GM21528 (cell line): Measurements from ENCODE around the gene NUP37.
A peak's percentile ranks its signal among the peaks of the same experiment; 100 is the strongest.
"Not testable (repeated sequence)": the region's sequence is repeated elsewhere in the genome, so short reads cannot be mapped to it uniquely, and the experiment has no call there.

Source experiments
- ATAC-seq: cut with Tn5 transposase; IDR thresholded peaks from one replicate; pipeline ENCODE4 v1.9.1; 2021; ENCODE audit warnings: mild to moderate bottlenecking, moderate library complexity; ENCODE audit not compliant: unreplicated experiment, low FRiP score

The NUP37 gene

DNA sequence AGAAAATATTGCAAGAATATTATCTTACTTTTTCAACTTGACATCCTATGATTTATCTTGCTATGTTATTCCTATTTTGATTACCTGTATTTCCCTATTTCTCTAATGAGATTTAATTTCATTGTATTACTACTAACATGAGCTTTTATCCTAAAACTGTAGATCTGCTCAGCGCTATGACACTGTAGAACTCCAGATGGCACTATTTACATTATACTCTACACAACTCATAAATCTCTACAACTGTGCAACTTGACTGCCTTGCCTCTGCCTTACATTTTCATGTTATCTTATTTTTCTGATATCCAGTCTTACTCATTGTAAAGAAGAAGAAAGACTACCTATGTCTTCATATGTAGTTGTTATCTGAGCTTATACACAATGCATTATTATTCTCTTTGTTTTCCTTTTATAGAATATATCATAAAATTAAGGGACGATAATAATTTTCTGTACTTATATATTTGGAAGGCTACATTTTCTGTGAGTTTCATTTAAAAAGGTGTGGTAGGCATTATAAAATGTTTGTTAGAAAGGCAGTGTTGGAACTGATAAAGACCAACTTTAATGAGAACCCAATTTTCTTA is 24.1 kb downstream of the NUP37 start:
- no peak for ATAC-seq

DNA sequence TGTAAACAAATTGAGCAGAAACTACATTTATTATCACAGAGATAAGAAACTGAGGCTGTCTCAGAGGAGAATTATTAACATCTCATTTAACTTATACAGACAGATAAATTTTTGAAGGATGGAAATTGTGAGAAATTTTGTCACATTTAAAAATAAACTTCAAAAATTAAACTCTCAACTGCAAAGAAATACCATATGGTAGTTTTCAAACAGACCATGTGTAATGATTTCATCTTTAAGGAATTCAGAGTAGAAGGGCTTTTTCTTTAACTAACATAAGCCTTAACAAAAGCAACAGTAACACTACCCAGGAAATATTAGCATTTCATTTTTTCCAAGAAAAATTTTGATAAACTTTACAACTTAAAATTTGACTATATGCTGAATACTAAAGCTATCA is 26.6 kb downstream of the NUP37 start:
- ATAC-seq, result no peak

DNA sequence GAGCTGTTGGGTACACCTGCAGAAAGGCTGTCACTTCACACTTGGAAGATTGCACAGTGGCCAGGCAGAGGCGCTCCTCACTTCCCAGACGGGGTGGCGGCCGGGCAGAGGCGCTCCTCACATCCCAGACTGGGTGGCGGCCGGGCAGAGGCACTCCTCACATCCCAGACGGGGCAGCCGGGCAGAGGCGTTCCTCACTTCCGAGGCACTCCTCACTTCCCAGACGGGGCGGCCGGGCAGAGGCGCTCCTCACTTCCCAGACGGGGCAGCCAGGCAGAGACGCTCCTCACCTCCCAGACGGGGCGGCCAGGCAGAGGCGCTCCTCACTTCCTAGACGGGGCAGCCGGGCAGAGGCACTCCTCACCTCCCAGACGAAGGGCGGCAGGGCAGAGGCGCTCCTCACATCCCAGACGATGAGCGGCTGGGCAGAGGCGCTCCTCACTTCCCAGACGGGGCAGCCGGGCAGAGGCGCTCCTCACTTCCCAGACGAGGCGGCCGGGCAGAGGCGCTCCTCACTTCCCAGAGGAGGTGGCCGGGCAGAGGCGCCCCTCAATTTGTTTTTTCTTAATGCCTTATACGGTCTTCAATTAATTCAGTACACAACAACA is 30.6 kb downstream of the NUP37 start:
- not testable (repeated sequence) for ATAC-seq

DNA sequence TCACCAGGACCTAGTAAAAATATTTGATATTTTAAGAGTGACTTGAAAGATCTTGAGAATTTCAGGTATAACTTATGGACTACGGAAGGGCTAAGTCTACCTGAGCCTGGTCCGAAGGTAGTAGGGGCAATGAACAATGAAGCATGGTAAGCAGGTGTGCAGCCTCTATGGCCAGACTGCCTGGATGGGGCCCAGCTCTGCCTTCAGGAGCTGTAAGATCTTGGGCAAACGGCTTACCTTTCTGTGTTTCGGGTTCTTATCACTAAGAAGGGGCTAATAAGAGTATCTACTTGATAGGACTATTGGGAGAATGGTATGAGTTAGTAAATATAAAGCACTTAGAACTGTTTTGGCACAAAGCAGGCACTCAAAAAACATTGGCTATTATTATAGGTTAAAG is 39.1 kb downstream of the NUP37 start:
- no peak for ATAC-seq

DNA sequence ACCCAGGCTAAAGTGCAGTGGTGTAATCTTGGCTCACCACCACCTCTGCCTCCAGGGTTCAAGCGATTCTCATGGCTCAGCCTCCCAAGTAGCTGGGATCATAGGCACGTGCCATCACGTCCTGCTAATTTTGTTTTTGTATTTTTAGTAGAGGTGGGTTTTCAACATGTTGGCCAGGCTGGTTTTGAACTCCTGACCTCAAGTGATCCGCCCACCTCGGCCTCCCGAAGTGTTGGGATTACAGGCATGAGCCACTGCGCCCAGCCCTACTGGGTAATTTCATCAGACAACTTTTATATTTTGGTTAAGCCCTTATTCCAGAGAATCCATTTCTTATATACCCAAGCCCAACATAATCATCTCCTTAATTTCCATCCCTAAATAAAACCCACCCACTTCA is 47.8 kb downstream of the NUP37 start:
- not testable (repeated sequence) for ATAC-seq

DNA sequence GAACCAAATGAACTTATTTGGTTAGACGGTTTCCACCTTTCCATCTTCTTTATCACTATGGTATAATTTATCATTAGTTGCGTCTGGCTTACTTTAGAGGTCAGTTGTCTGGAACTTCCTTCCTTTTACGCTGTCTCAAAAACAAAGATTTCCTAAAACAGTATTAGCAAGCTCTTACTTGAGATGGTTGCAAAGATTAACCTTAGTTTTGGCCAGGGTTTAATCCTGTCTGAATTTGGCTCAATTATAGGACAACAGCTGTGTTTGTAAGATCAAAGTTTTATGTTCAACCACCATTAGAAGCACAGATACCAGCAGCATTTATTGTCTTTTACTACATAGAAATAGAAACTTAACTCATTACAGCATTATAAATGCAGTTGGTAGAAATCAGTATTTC is 50.2 kb downstream of the NUP37 start:
- ATAC-seq, result no peak

DNA sequence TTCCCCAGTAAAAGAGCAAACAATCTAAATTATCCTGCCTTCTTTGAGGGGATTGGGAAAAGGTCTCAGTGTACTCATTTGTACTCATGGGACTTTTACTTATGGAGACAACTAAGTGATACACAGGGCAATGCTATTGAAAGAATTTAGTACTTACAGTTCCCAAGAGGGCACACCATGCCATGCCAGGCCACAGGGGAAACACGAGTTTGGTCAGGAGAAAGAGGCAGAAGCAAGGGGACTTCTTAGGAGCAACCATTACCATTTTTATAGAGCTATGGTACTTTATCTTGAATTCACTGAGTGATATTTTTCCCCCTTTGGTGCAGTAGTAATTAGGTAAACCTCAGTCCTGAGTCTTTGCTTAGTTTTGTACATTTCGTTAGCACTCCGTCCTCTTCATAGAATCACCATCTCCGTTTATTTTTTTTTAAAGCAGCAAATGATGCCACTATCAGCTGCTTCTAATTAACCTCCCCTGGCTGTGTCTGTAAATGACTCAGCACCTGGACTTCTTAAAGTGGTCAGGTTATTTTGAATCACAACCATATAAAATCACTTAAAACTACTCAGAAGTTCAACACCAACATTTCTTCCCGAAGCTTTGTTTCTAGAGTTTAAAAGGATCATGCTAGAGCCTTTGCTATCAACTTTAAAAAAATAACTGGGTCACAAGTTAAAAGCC is 52.2 kb downstream of the NUP37 start:
- ATAC-seq, result no peak

DNA sequence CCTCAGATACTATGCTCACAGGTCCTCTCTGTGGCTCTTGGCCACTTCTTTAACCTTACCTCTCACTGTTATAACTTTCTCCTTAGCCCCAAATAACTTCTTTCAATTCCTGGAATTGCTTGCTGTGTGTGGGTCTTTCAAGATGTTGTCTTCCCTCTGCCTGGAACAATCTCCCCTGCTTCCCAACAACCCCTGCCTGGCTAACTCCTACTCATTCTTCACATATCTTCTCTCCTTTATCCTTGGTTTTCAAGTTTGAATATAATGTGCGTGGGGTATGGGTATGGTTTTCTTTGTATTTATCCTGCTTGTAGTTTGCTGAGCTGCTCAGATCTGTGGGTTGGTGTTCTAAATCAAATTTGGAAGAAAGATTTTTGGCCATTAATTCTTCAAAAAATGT is 55.4 kb downstream of the NUP37 start:
- no peak for ATAC-seq

DNA sequence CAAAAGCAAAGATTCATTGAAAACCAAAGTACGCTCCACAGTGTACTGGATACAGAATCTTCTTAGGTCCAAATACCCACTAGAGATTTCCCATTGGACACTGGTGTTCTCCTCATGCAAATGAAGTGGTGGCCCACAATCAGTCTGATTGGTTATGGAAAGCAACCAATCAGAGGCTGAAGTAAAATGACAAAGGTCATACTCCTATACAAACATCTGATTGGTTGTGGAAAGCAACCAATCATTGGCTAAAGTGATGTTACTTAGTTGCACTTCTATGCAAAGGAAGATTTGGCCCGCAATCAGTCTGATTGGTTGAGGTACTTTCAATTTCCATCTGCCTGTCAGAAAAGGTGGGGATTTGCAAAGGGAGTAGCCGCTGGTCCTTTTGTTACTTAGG is 56.8 kb downstream of the NUP37 start:
- no peak for ATAC-seq

DNA sequence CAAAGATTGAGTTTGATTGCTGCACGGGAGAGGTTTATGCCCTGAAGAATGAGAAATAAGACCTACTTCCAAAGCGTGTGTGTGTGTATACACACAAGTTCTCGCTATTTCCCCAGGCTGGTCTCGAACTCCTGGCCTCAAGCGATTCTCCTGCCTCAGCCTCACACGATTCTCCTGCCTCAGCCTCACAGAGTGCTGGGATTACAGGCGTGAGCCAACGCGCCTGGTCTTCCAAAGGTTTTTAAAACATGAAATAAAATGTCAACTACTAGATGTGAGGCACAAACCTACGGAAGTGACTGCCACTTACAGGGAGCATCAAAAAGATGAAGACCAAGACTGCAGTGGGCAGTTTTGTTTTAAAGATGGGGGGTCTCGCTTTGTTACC is 57.5 kb downstream of the NUP37 start:
- ATAC-seq, result no peak

DNA sequence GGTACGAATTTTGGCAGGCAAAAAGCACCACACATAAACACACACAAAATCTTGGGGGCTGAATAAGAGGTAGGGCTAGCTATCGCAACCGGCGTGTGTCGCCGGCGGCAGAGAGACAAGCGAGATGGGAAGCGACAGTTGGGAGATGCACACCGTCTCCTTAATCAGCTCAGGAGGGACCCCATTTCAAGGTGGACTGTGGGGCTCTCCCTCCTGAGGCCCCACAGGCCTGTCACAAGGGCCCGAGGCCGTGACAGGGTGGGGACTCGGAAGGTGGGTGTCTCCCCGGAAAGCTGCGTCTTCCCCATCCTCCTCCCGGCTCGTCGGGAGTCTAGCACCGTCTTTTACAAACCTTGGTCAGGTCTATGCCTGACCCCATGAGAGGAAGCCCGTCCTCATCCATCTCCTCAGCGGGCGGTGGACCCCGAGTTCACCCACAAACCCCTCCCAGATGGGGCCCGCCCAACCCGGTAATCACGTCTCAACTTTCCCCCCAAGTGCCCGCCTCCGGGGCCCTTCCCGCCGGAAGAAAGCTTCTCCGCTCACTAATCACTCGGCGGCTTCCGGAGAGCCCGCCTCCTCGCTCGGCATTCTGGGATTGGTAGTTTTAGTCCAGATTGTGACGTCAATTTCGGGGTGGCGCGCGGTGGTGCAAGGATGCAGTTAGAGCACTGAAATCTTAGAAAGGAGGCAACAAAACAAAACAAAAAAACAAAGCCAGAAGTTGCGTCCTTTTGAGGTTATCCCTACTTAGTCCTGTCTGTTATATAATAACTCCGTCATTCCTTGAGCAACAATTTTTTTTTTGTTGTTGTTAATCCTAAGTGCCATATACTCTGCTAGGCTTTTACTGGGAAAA is 58.1 kb downstream of the NUP37 start, which contains the start of gene WASHC3:
Gene WASHC3 (minus strand): TSS at position 432 of the 859 bp plus-strand sequence. CDS start 29 bp downstream, at position 403.
- ATAC-seq, result peak; percentile 95

DNA sequence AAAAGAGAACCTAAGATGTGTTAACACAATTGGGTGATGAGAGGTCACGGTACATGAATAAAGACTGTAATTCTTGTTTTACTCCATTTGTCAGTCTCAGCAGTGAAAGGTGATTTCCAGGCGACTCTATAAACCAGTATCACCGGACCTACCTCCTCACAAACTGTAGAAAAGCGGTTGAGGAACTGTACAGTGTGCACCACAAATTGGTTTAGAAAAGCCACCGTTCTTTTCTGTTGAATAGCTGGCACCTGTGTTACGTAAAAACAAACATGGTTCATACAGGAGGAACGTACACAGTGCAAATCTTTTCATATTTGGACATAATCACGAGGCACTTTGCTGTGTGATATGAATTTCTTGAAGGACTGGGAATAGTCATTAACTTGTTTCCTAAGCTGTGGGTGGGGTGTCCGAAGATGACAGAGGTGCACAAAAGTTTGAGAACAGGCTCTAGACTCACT is 58.8 kb downstream of the NUP37 start:
- peak; percentile 37 for ATAC-seq

DNA sequence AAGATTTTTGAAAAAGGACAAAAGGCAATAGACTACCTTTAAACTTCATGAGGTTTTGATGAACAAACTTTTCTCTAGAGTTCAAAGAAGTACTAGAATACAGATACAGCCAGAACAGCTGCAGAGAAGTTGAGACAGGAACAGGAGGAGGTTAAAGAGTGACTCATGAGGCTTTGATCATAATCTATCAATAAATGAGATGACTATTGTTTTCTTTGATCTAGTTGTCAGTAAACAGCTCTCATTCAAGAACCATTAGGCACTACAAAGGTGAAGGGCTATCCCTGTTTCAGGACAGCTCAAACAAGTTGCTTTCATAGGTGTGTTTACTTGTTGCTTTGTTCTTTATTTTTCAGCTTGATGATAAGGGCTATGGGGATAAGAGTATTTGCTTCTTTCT is 60.6 kb downstream of the NUP37 start:
- no peak for ATAC-seq

DNA sequence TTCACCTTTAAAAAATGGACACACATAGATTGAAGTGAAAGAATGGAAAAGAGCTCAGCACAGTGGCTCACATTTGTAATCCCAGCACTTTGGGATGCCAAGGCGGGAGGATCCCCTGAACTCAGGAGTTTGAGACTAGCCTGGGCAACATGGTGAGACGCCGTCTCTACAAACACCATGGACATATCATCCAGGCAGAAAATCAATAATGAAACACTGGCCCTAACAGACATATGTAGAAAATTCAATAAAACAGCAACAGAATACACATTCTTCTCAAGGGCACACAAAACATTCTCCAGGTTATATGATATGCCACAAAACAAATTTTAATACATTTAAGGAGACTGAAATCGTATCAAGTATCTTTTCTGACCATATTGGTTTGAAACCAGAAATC is 65.6 kb downstream of the NUP37 start:
- ATAC-seq, result no peak

DNA sequence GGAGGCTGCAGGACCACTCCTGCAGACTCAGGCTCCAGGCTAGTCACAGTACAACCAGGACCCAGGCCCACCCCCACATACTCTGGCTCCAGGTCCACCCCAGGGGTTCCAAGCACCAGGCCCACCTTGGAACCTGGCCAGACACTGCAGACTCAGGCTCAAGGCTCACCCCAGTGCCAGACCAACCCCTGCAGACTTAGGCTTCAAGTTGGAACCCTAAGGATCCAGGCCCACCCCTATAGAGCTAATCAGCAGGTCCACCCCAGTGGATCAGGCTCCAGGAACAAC is 66.9 kb downstream of the NUP37 start:
- ATAC-seq, result no peak

DNA sequence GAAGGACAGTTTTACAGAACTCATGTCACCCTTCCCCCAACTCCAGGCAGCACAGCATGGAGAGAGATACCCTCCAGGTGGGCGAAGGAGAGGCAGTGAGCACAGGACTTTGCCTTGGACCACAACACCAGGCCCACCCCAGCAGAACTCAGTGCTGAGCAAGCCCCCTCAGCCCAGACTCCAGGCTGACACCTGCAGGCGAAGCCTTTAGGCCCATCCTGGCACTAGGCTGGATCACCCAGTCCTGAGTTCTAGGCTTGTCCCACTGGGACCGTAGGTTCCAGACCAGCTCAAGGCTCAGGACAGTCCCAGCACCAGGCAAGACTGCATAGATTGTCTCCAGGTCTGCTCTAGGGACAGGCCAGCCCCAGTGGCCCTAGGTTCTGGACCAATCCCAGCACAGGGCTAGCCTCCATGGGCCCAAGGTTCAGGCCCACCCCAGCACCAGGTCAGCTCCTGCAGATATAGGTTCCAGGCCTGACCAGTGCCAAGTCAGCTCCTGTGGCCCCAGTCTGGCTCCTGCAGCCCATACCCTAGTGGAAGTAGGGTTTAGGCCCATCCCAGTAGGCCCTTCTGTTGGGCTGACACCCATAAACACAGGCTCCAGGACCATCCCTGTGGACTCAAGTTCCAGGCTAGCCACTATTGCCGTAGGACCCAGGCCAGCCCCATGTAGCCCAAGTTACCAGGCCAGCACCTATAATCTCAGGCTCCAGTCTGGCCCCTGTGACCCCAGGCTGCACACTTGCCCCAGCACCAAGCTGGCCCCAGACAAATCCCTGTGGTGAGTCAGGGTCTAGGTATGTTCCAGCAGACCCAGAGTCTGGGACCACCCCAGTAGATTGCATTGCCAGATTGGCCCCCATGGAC is 67.5 kb downstream of the NUP37 start:
- no peak for ATAC-seq

DNA sequence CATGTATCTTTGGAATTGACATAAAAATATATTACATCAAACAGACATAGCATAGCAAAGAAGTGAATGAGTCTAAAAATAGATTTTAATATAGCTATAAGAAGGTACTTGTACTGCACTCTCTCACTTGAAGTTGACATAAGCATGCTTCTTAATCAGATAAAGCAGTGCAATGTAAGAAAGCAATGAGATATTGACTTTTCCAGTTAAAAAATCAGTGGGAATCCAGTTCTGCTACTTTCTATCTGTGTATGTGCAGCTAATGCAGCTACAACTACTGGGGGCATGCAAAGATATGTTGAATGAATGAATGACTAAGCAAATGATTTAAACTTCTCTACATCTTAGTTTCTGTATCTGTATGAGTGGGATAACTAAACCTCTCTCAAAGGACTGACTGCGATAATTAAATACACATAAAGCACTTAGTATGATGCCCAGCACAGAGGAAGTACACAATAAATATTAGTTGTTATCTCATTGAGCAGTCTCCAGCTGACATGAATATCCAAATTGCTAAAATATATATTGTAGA is 68.4 kb downstream of the NUP37 start:
- peak; percentile 60 for ATAC-seq

DNA sequence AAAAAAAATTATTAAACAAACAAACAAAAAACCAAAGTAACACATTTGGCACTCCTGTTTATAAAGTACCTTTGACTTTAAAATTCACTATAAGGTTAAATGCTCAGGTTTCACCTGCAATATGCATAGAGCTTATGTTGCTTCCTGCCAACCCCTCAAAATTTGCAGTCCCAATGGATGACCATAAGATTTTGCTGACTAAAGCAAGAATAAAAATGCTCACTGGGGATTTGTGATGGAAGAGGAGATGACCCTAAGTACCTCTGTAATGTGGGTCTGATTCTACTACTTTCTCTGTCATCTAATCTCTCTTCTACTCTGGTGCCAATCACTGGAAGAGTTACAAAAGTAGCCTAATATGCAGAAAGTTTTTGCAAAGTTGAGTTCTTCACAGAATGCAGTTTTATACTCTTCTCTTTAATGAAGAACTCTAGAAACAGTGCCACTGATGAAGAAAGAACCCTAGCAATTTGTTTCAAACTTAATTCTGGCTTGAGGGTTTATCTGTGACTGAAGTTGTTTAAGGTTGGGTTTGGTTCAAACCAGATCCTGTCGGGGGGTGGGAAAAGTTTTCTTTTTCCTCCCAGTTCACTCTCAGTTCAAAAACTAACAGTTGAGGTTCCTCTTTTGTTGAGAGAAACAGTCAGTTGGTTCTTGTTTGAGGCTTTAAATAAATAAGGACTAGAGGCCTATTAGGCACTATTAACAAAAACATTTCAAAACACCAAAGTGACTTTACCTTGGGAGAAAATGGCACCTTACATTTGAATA is 69.1 kb downstream of the NUP37 start:
- peak; percentile 22 for ATAC-seq

DNA sequence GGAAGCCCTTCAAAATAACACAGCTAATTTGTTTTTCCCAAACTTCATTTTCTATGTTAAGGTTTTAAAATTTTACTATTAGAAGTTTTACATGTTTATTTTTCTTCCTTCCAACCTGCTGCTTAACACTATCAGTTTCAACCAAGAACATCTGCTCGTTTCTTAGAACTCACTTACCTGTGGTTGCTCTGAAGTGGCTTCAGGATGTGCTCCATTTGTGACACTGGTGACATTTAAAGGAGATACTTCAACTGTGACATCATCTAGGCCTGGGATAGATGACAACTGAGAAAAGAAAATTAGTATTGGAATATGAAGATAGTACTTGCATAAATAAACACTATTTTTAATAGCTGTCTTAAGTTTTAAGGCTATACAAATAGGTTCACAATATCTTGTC is 76.0 kb downstream of the NUP37 start:
- peak; percentile 94 for ATAC-seq
